ENCODE results near the gene FGD5.

FGD5 gene

GRCh38 chr3:14818804-14819500, at the start of gene FGD5:
Gene FGD5, plus strand, starts transcription at chr3:14818962. Its CDS starts 110 bp downstream, at chr3:14819072.
- DNase-seq (ENCODE audit: low read depth in 2 of 2, low spot score in 1 of 2) = no peak

GRCh38 chr3:14769544-14770325, 49.0 kb upstream of the FGD5 start:
- DNase-seq (ENCODE audit: low read depth in 2 of 2, low spot score in 1 of 2) = no peak

- no peak for DNase-seq (ENCODE audit: low read depth in 2 of 2, low spot score in 1 of 2)
Measured at GRCh38 chr3:14770591-14770990, 48.2 kb upstream of the FGD5 start.

- no peak for DNase-seq (ENCODE audit: low read depth in 2 of 2, low spot score in 1 of 2)
Measured at GRCh38 chr3:14771593-14772497, 46.9 kb upstream of the FGD5 start.

GRCh38 chr3:14772533-14773138, 46.1 kb upstream of the FGD5 start:
- DNase-seq (ENCODE audit: low read depth in 2 of 2, low spot score in 1 of 2) = no peak

GRCh38 chr3:14773281-14773680, 45.5 kb upstream of the FGD5 start:
- DNase-seq (ENCODE audit: low read depth in 2 of 2, low spot score in 1 of 2) = no peak

- DNase-seq (ENCODE audit: low read depth in 2 of 2, low spot score in 1 of 2) = no peak
Measured at GRCh38 chr3:14773691-14774128, 45.1 kb upstream of the FGD5 start.

- DNase-seq (ENCODE audit: low read depth in 2 of 2, low spot score in 1 of 2) = no peak
Measured at GRCh38 chr3:14774431-14774830, 44.3 kb upstream of the FGD5 start.

GRCh38 chr3:14775011-14775410, 43.8 kb upstream of the FGD5 start:
- no peak for DNase-seq (ENCODE audit: low read depth in 2 of 2, low spot score in 1 of 2)

GRCh38 chr3:14775563-14775962, 43.2 kb upstream of the FGD5 start:
- no peak for DNase-seq (ENCODE audit: low read depth in 2 of 2, low spot score in 1 of 2)

GRCh38 chr3:14779069-14779685, 39.6 kb upstream of the FGD5 start:
- DNase-seq (ENCODE audit: low read depth in 2 of 2, low spot score in 1 of 2) = no peak

GRCh38 chr3:14780927-14781507, 37.7 kb upstream of the FGD5 start:
- DNase-seq (ENCODE audit: low read depth in 2 of 2, low spot score in 1 of 2) = no peak

- DNase-seq (ENCODE audit: low read depth in 2 of 2, low spot score in 1 of 2) = no peak
Measured at GRCh38 chr3:14783480-14784086, 35.2 kb upstream of the FGD5 start.

- DNase-seq (ENCODE audit: low read depth in 2 of 2, low spot score in 1 of 2) = no peak
Measured at GRCh38 chr3:14784087-14784681, 34.6 kb upstream of the FGD5 start.

GRCh38 chr3:14785207-14786155, 33.3 kb upstream of the FGD5 start:
- no peak for DNase-seq (ENCODE audit: low read depth in 2 of 2, low spot score in 1 of 2)

GRCh38 chr3:14786369-14786768, 32.4 kb upstream of the FGD5 start:
- DNase-seq (ENCODE audit: low read depth in 2 of 2, low spot score in 1 of 2) = no peak

- DNase-seq (ENCODE audit: low read depth in 2 of 2, low spot score in 1 of 2) = no peak
Measured at GRCh38 chr3:14787630-14788029, 31.1 kb upstream of the FGD5 start.

GRCh38 chr3:14788644-14789043, 30.1 kb upstream of the FGD5 start:
- DNase-seq (ENCODE audit: low read depth in 2 of 2, low spot score in 1 of 2) = no peak

All from stimulated activated CD8-positive, alpha-beta memory T cell treated with anti-CD3 and anti-CD28 coated beads, Interleukin-4, amount 100 ng/mL, for 4 hours (primary cell).